Uterus (tissue), 4 donors: Measurements from ENCODE around the gene CR1L. TPM values are rescaled to one million over a fixed set of nuclear protein-coding genes. Genes with fewer than 3 reads are reported as not detected.
A peak's percentile ranks its signal among the peaks of the same experiment; 100 is the strongest.
"Not testable (repeated sequence)": the region's sequence is repeated elsewhere in the genome, so short reads cannot be mapped to it uniquely, and the experiment has no call there.

ENCODE experiments used
- DNase-seq, 2 donors: peaks; one replicate each; pipeline ENCODE4 v3.0.0-alpha.2; 2019 to 2020
- H3K27ac ChIP-seq, 2 donors: fragments of 200-600 bp; sonication (generic); 1 replicate in 1 of 2; 2 replicates in 1 of 2; pipeline ENCODE4 v1.5.1; 2016 to 2018
- H3K27me3 ChIP-seq, 2 donors: fragments of 200-600 bp; sonication (generic); one replicate each; pipeline ENCODE4 v1.5.1; 2018 to 2019; ENCODE audit warnings: control low read depth in 1 of 2
- H3K36me3 ChIP-seq, 2 donors: fragments of 200-600 bp; sonication (generic); one replicate each; pipeline ENCODE4 v1.5.1; 2019; ENCODE audit warnings: control low read depth in 1 of 2
- H3K4me1 ChIP-seq, 2 donors: fragments of 200-600 bp; sonication (generic); one replicate each; pipeline ENCODE4 v1.5.1; 2018 to 2019; ENCODE audit warnings: control low read depth in 1 of 2
- H3K4me3 ChIP-seq, 2 donors: fragments of 200-600 bp; sonication (generic); 1 replicate in 1 of 2; 2 replicates in 1 of 2; pipeline ENCODE4 v1.5.1; 2018 to 2019; ENCODE audit warnings: mild to moderate bottlenecking in 1 of 2
- H3K9me3 ChIP-seq, 2 donors: fragments of 200-600 bp; sonication (generic); one replicate each; pipeline ENCODE4 v1.5.1; 2019; ENCODE audit warnings: control low read depth in 1 of 2
- CTCF ChIP-seq, 4 experiments: fragments of 200-600 bp in 2 of 4; fragments of 450-650 bp in 2 of 4; sonication (generic) in 2 of 4; IDR thresholded peaks; one replicate each; pipeline ENCODE4 v1.5.1; 2016 to 2019; ENCODE audit warnings: antibody characterized with exemption in 4 of 4, mild to moderate bottlenecking in 2 of 4, moderate library complexity in 1 of 4
- POLR2A ChIP-seq, 2 donors: fragments of 450-650 bp; IDR thresholded peaks; one replicate each; pipeline ENCODE4 v1.6.1; 2016; ENCODE audit warnings: antibody characterized with exemption in 2 of 2, mild to moderate bottlenecking in 1 of 2, moderate library complexity in 1 of 2
- intact Hi-C: fragments of 100-400 bp; cut with DNase I; formaldehyde crosslinking; loops from one replicate; pipeline ENCODE4 v1.15.1; 2023; ENCODE audit warnings: low total_unique reads
- total RNA-seq, 4 donors: library from RNA; depleted of rRNA in 3 of 4; stranded (reverse); fragments of >200 nt in 3 of 4; gene quantifications; one replicate each; pipeline versions ENCODE4 v1.1.0 to v1.2.4, GENCODE V29; 2014 to 2023
- donor health status: DM: yes; HTN: yes; CAD: no.

The CR1L gene
- total RNA-seq, 4 donors from 2014 or later = 0.14 TPM; not detected in 3

DNA sequence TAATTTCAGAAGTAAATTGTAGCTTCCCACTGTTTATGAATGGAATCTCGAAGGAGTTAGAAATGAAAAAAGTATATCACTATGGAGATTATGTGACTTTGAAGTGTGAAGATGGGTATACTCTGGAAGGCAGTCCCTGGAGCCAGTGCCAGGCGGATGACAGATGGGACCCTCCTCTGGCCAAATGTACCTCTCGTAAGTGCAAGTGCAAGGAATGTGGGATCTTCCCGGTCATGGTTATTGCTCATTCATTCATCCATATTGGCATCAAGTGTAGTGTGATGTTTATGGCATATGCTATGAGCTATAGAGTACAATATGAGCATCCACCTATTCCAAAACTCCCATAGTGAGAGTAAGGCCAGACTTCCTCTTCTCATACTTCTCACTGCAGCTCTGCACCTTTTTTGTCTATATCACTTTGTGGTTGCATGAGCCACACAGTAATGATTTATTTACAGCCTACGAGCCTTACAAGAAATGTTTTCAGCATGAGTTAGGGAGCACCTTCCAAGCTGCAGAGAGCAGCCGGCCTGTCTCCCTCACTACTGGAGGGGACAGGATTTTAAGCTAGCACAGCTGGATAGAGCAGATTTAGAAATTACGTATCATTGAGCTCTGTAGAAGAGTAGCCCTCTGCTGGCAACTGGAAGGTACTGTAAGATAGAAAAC is 24.9 kb upstream of the CR1L start:
- H3K4me3 ChIP-seq = no peak overlapping the region
- DNase-seq = no peak
- TF ChIP-seq CTCF (IDR thresholded peaks at IDR 0.05) (peak; percentile 31 to 57 (median 45)), POLR2A (IDR thresholded peaks at IDR 0.05) (no peak)
- no peaks in the 10 kb centered on the region for H3K27me3 ChIP-seq
- H3K36me3 ChIP-seq = no peaks in the 10 kb centered on the region
- H3K9me3 ChIP-seq = no peaks in the 10 kb centered on the region
- intact Hi-C loops = no loop called here
- no peak overlapping the region for H3K27ac ChIP-seq
- H3K4me1 ChIP-seq = no peaks in the 10 kb centered on the region

DNA sequence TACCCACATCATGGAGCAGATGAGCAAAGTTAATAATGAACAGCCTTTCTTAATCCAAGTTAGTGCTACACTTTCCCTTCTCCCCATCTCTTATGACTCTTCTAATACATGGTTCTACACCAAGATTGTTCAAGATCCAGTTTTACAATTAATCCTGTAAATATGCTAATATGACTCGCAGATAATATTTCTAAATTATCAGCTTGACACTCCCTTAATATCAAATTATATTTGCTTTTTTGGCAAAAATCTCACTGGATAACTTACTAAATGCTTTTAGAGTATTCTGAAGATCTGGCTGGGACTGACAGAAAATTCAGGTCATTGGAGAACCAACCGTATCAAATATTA is 24.4 kb upstream of the CR1L start:
- no peak for DNase-seq
- TF ChIP-seq POLR2A (IDR thresholded peaks at IDR 0.05) (no peak), CTCF (IDR thresholded peaks at IDR 0.05) (no peak)

GRCh38 chr1:207625504-207626071 is 19.3 kb upstream of the CR1L start:
- H3K4me3 ChIP-seq, H3K4me1 ChIP-seq, DNase-seq, H3K27ac ChIP-seq, H3K36me3 ChIP-seq, intact Hi-C loops, H3K9me3 ChIP-seq, H3K27me3 ChIP-seq: not testable (repeated sequence)

More for the DNA sequence above, 24.4 kb upstream of the CR1L start:
- H3K9me3 ChIP-seq = no peaks in the 10 kb centered on the region
- no peak overlapping the region for H3K4me3 ChIP-seq
- no peaks in the 10 kb centered on the region for H3K4me1 ChIP-seq
- no peak overlapping the region for H3K27ac ChIP-seq
- H3K36me3 ChIP-seq = no peaks in the 10 kb centered on the region
- intact Hi-C loops = no loop called here
- H3K27me3 ChIP-seq = no peaks in the 10 kb centered on the region

DNA sequence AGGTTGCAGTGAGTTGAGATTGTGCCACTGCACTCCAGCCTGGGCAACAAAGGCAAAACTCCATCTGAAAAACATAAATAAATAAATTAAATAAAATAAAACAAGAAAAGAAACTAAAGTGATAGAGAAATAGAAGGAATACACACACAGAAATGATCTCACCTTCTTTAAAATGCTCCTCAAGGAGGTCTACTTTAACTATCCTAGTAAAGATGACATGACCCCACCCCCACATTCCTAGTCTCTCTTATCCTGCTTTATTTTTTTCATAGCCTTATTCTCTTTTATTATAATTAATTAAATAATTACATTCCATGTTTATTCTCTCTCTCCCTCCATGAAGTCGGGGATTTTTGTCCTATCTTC is 18.0 kb upstream of the CR1L start:
- H3K27ac ChIP-seq = no peak overlapping the region
- no peak for DNase-seq
- intact Hi-C loops = no loop called here
- no peaks in the 10 kb centered on the region for H3K4me1 ChIP-seq
- no peaks in the 10 kb centered on the region for H3K27me3 ChIP-seq
- no peak for TF ChIP-seq POLR2A (IDR thresholded peaks at IDR 0.05)
- no peak for TF ChIP-seq CTCF (IDR thresholded peaks at IDR 0.05)
- H3K9me3 ChIP-seq = no peaks in the 10 kb centered on the region
- no peak overlapping the region for H3K4me3 ChIP-seq
- no peaks in the 10 kb centered on the region for H3K36me3 ChIP-seq

DNA sequence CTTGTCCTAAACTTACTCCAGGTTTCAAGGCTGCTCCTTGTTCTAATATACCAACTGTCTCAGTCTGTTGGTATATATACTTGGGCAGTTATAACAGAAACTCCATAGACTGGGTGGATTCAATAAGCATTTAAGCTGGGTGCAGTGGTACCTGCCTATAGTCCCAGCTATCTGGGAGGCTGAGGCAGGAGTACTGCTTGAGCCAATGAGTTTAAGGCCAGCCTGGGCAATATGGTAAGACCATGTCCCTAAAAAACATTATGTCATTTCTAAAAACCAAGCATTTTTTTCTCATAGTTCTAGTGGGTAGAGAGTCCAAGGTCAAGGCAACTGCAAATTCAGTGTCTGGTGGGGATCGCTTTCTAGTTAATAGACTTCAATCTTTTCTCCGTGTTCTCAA is 17.4 kb upstream of the CR1L start:
- Histone ChIP-seq H3K36me3 (no peaks in the 10 kb centered on the region), H3K27me3 (no peaks in the 10 kb centered on the region), H3K27ac (no peak overlapping the region), H3K9me3 (no peaks in the 10 kb centered on the region), H3K4me1 (no peaks in the 10 kb centered on the region), H3K4me3 (no peak overlapping the region)
- intact Hi-C loops = no loop called here
- no peak for DNase-seq
- TF ChIP-seq CTCF (IDR thresholded peaks at IDR 0.05) = no peak
- no peak for TF ChIP-seq POLR2A (IDR thresholded peaks at IDR 0.05)
